Measurements from ENCODE around the gene TRIM15.

DNA sequence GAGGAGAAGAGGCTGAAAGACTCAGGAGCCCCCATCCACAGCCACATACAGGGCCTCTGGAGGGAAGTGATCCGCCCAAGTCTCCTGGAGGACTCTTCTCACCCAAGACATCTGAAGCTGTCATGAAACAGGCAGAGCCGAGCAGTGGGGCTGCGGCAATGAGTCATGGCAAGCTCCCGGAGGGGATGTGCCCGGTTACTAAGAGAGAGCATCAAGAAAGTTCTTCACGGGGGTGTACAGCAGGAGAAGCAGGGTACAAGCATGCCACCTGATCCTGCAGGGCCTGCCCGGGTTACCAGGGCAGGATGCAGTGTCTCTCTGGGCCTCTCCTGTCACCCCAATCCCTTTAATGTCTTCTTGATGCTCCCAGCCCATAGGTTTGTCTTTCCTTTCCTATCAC, 28.7 kb downstream of the TRIM15 start:
- TF ChIP-seq, protein P1, sequence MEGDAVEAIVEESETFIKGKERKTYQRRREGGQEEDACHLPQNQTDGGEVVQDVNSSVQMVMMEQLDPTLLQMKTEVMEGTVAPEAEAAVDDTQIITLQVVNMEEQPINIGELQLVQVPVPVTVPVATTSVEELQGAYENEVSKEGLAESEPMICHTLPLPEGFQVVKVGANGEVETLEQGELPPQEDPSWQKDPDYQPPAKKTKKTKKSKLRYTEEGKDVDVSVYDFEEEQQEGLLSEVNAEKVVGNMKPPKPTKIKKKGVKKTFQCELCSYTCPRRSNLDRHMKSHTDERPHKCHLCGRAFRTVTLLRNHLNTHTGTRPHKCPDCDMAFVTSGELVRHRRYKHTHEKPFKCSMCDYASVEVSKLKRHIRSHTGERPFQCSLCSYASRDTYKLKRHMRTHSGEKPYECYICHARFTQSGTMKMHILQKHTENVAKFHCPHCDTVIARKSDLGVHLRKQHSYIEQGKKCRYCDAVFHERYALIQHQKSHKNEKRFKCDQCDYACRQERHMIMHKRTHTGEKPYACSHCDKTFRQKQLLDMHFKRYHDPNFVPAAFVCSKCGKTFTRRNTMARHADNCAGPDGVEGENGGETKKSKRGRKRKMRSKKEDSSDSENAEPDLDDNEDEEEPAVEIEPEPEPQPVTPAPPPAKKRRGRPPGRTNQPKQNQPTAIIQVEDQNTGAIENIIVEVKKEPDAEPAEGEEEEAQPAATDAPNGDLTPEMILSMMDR (IDR thresholded peaks at IDR 0.05; ENCODE audit: insufficient read depth, low read length, poor library complexity, severe bottlenecking), result no peak
- TF ChIP-seq EZH2phosphoT487 (conservative IDR thresholded peaks at IDR 0.05; ENCODE audit: low read length), result no peak
